B cell (primary cell): ENCODE results near the gene ITSN1. TPM values are rescaled to one million over a fixed set of nuclear protein-coding genes. Genes with fewer than 3 reads are reported as not detected.
A peak's percentile ranks its signal among the peaks of the same experiment; 100 is the strongest.

Experiments used
- ATAC-seq: fragments of 200-7000 bp; cut with Tn5 transposase; one replicate; pipeline ENCODE4 v1.10.0; 2021; ENCODE audit warnings: low read depth, mild to moderate bottlenecking, moderate number of reproducible peaks, moderate library complexity
- CTCF ChIA-PET: fragments of 350-600 bp; sonication (Branson Sonifier 250); formaldehyde crosslinking; loops from one replicate; lab custom pipeline; 2021; ENCODE audit warnings: antibody characterized with exemption, inconsistent platforms; lab: Charles Lee
- POLR2A ChIA-PET: fragments of 350-600 bp; sonication (Branson Sonifier 250); formaldehyde crosslinking; loops from one replicate; lab custom pipeline; 2021; ENCODE audit warnings: antibody characterized with exemption; lab: Charles Lee
- DNase-seq: peaks from one replicate; pipeline ENCODE4 v3.0.0; 2013
- H2AFZ ChIP-seq: 2 replicates; pipeline ENCODE4 v1.6.1; 2012; ENCODE audit warnings: mild to moderate bottlenecking, low read depth, low read length; ENCODE audit not compliant: insufficient read depth, poor library complexity, severe bottlenecking
- H3K27ac ChIP-seq, 2 donors: 1 replicate in 1 of 2; 2 replicates in 1 of 2; pipeline ENCODE4 v1.5.1; 2012 to 2013; ENCODE audit warnings: low read length in 2 of 2, mild to moderate bottlenecking in 2 of 2, moderate library complexity in 1 of 2
- H3K27me3 ChIP-seq, 4 experiments: fragments of 200-600 bp in 1 of 4; sonication (generic) in 1 of 4; replicated peaks in 1 of 4; 1 replicate in 2 of 4; 2 replicates in 2 of 4; pipeline versions ENCODE4 v1.6.1 to v1.7.0; 2013 to 2016; ENCODE audit warnings: low read length in 3 of 4, mild to moderate bottlenecking in 2 of 4, mixed read lengths in 1 of 4, moderate library complexity in 1 of 4; ENCODE audit not compliant: insufficient read depth in 4 of 4, control insufficient read depth in 3 of 4; ENCODE audit errors: control extremely low read depth in 1 of 4
- H3K36me3 ChIP-seq, 2 experiments: replicated peaks in 1 of 2; 1 replicate in 1 of 2; 2 replicates in 1 of 2; pipeline versions ENCODE4 v1.6.1 to v1.7.1; 2013; ENCODE audit warnings: low read length in 1 of 2; ENCODE audit not compliant: insufficient read depth in 2 of 2, control insufficient read depth in 1 of 2; ENCODE audit errors: control extremely low read depth in 1 of 2, extremely low read depth in 1 of 2
- H3K4me1 ChIP-seq, 2 donors: fragments of 200-600 bp in 1 of 2; sonication (generic) in 1 of 2; 1 replicate in 1 of 2; 2 replicates in 1 of 2; pipeline versions ENCODE4 v1.5.1 to v1.6.1; 2013 to 2017; ENCODE audit warnings: low read length in 2 of 2; ENCODE audit not compliant: control insufficient read depth in 2 of 2, insufficient read depth in 2 of 2
- H3K4me2 ChIP-seq: replicated peaks from 2 replicates; pipeline ENCODE3; 2012; ENCODE audit warnings: mild to moderate bottlenecking, low read depth, low read length; ENCODE audit not compliant: poor library complexity, severe bottlenecking
- H3K4me3 ChIP-seq, 5 experiments: fragments of 200-600 bp in 1 of 5; sonication (generic) in 1 of 5; 1 replicate in 3 of 5; 2 replicates in 2 of 5; pipeline versions ENCODE4 v1.5.1 to v1.7.0; 2011 to 2016; ENCODE audit warnings: low read length in 4 of 5, mild to moderate bottlenecking in 4 of 5, low read depth in 2 of 5, control low read depth in 1 of 5, moderate library complexity in 1 of 5; ENCODE audit not compliant: insufficient read depth in 1 of 5; ENCODE audit errors: control extremely low read depth in 1 of 5, extremely low read depth in 1 of 5
- H3K79me2 ChIP-seq: fragments of 200-600 bp; sonication (generic); one replicate; pipeline ENCODE4 v1.6.0; 2016; ENCODE audit warnings: low read length; ENCODE audit not compliant: control insufficient read depth, insufficient read depth
- H3K9ac ChIP-seq: fragments of 200-600 bp; sonication (generic); 2 replicates; pipeline ENCODE4 v1.6.1; 2017; ENCODE audit warnings: mild to moderate bottlenecking, low read length, moderate library complexity
- H3K9me3 ChIP-seq, 3 donors: one replicate each; pipeline versions ENCODE4 v1.6.1 to v1.7.1; 2013; ENCODE audit warnings: low read length in 2 of 3; ENCODE audit not compliant: control insufficient read depth in 2 of 3, insufficient read depth in 1 of 3; ENCODE audit errors: control extremely low read depth in 1 of 3
- H4K20me1 ChIP-seq: 2 replicates; pipeline ENCODE4 v1.6.0; 2012; ENCODE audit warnings: mild to moderate bottlenecking, low read length; ENCODE audit not compliant: insufficient read depth, control insufficient read depth, poor library complexity, severe bottlenecking
- H3K27ac Mint-ChIP-seq: one replicate; pipeline ENCODE4 v1.8.0; 2021; ENCODE audit warnings: mixed read lengths
- H3K27me3 Mint-ChIP-seq: one replicate; pipeline ENCODE4 v1.8.0; 2021; ENCODE audit warnings: mixed read lengths
- H3K4me1 Mint-ChIP-seq: one replicate; pipeline ENCODE4 v1.8.0; 2021; ENCODE audit warnings: mixed read lengths
- H3K4me3 Mint-ChIP-seq: one replicate; pipeline ENCODE4 v1.8.0; 2021; ENCODE audit warnings: mixed read lengths
- H3K9me3 Mint-ChIP-seq: one replicate; pipeline ENCODE4 v1.8.0; 2022; ENCODE audit warnings: mixed read lengths; ENCODE audit not compliant: insufficient read depth
- CTCF ChIP-seq: fragments of 200-600 bp; IDR thresholded peaks from one replicate; pipeline ENCODE4 v1.8.0; 2022; ENCODE audit warnings: antibody characterized with exemption, mild to moderate bottlenecking
- EZH2 ChIP-seq: IDR thresholded peaks from 2 replicates; pipeline ENCODE4 v1.6.1; 2012; ENCODE audit warnings: borderline replicate concordance, low read depth, mild to moderate bottlenecking, moderate library complexity, low read length; ENCODE audit not compliant: insufficient read depth, poor library complexity, severe bottlenecking
- WGBS: methylation state at CpG from one replicate; pipeline ENCODE4 v1.1.5; 2013; ENCODE audit warnings: missing lambda C conversion rate; ENCODE audit not compliant: insufficient coverage; 5-methylcytosine and 5-hydroxymethylcytosine counted together
- intact Hi-C: fragments of 100-400 bp; cut with micrococcal nuclease; formaldehyde crosslinking; loops from one replicate; pipeline ENCODE4 v1.10.0; 2022
- polyA plus RNA-seq: library from polyadenylated mRNA; depleted of rRNA; stranded (reverse); fragments of >200 nt; gene quantifications from 2 replicates; pipeline ENCODE4 v1.2.3, GENCODE V29; 2012
- total RNA-seq, 2 donors: library from RNA; stranded (reverse); fragments of 120-200 nt in 1 of 2; gene quantifications; 1 replicate in 1 of 2; 2 replicates in 1 of 2; pipeline versions ENCODE4 v1.2.3 to v1.2.4, GENCODE V29; 2013 to 2022

Gene ITSN1
- total and polyA plus RNA-seq, 2 donors (not counting 1 experiment from before 2014, with no cell fraction given) = 0.31 to 2.4 TPM

DNA sequence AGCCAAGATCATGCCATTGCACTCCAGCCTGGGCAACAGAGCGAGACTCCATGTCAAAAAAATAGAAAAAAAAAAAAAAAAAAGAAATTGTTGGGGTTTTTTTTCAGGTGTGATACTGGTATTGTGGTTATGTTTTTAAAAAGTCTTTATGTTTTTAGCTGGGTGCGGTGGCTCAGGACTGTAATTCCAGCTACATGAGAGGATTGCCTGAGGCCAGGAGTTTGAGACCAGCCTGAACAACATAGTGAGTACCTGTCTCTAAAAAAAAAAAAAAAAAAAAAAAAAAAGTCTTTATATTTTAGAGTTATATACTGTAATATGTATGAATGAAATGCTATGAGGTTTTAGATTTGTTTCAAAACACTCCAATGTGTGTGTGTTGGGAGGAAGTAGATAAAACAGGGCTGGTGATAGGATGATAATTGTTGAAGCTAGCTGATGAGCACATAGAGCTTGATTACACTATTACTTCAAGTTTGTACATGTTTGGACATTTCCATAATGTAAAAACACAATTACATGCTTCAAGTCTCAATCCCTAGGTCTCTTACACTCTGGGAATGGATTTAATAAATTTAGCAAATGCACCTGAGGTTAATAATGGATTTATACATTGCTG, 303.5 kb downstream of the ITSN1 start:
- TF ChIP-seq CTCF (no peak), EZH2 (no peak)
- no peaks in the 10 kb centered on the region for H3K27me3 Mint-ChIP-seq
- Histone ChIP-seq H3K36me3 (no peaks in the 10 kb centered on the region), H4K20me1 (no peaks in the 10 kb centered on the region), H3K4me1 (peaks cover 31 to 35% of the 10 kb centered on the region in 2 donors), H3K79me2 (no peaks in the 10 kb centered on the region), H3K9me3 (peaks cover 0 to 15% (median 0%) of the 10 kb centered on the region in 3 donors), H3K9ac (no peak overlapping the region), H3K27me3 (no peaks in the 10 kb centered on the region), H3K4me3 (no peak overlapping the region), H3K4me2 (no peak overlapping the region), H3K27ac (no peak overlapping the region), H2AFZ (no peak overlapping the region)
- ChIA-PET POLR2A (interaction anchor here (0.5 kb wide), 1 partner anchor 11 kb away, joined by 5 read pairs; no protein-coding TSS in a partner anchor), CTCF (interaction anchor here (0.7 to 1.6 kb wide), 3 partner anchors 21 to 403 kb away, joined by 3 to 6 read pairs (median 5); no protein-coding TSS in a partner anchor)
- H3K9me3 Mint-ChIP-seq = peaks cover 6% of the 10 kb centered on the region
- peaks cover 43% of the 10 kb centered on the region for H3K4me1 Mint-ChIP-seq
- no peak overlapping the region for H3K4me3 Mint-ChIP-seq
- no CpG with 5 or more reads among the region's 2 CpGs for WGBS
- H3K27ac Mint-ChIP-seq = peak overlapping the region; percentile 5
- intact Hi-C loops = no loop called here
- DNase-seq = no peak
- ATAC-seq = no peak
